Lower leg skin (tissue), 3 donors: ENCODE results near the gene ENTR1.

Source experiments
- POLR2A ChIP-seq, 2 donors: fragments of 450-650 bp; IDR thresholded peaks; one replicate each; pipeline ENCODE4 v1.6.1; 2016 to 2017; ENCODE audit warnings: antibody characterized with exemption in 2 of 2, mild to moderate bottlenecking in 1 of 2, moderate library complexity in 1 of 2
- TF ChIP-seq, protein P1 (sequence below), 3 donors: fragments of 450-650 bp; IDR thresholded peaks; one replicate each; pipeline ENCODE4 v1.5.1; 2016; ENCODE audit warnings: antibody characterized with exemption in 3 of 3, mild to moderate bottlenecking in 3 of 3, moderate library complexity in 2 of 3

DNA sequence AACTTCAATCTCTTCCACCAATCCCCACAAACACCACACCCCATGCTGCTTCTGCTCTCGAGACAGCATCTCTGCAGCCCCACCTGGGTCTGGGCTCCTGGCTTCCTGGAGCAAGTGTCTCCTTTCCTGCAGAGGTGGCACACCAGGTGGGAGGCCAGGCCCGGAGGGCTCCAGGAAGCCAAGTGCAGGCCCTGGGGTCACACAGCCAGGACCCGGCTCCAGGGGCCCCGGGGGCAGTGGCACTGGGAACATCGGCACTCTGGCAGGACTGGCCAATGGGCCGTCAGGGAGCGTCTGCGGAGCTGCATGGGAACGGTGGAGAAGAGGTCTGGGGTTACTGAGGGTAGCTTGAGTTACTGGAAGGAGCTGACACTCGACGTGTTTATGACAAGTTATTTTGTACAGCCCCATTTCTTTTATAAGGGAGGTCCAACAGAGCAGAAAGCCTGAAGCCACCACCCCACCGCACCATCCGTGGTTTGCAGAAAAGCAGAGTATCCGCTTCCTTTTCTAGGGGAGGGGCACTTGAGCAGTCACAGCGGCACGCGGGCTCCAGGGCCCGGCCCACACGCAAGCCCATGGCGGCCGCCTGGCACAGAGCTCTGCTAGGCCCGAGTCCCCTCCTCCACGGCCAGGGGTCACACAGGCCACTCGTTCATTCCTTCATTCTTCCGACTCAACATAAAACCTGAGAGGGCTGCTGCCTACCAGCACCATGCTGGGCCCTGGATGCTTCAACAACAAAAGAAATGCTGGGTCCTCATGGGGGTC, 43.8 kb upstream of the ENTR1 start:
- TF ChIP-seq, protein P1, sequence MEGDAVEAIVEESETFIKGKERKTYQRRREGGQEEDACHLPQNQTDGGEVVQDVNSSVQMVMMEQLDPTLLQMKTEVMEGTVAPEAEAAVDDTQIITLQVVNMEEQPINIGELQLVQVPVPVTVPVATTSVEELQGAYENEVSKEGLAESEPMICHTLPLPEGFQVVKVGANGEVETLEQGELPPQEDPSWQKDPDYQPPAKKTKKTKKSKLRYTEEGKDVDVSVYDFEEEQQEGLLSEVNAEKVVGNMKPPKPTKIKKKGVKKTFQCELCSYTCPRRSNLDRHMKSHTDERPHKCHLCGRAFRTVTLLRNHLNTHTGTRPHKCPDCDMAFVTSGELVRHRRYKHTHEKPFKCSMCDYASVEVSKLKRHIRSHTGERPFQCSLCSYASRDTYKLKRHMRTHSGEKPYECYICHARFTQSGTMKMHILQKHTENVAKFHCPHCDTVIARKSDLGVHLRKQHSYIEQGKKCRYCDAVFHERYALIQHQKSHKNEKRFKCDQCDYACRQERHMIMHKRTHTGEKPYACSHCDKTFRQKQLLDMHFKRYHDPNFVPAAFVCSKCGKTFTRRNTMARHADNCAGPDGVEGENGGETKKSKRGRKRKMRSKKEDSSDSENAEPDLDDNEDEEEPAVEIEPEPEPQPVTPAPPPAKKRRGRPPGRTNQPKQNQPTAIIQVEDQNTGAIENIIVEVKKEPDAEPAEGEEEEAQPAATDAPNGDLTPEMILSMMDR (IDR thresholded peaks at IDR 0.05): no peak
- TF ChIP-seq POLR2A (IDR thresholded peaks at IDR 0.05): no peak
